K562 (cell line): Measurements from ENCODE around the gene ANO1. TPM values are rescaled to one million over a fixed set of nuclear protein-coding genes. Genes with fewer than 3 reads are reported as not detected.
A peak's percentile ranks its signal among the peaks of the same experiment; 100 is the strongest.

Source experiments
- ATAC-seq: fragments of 200-7000 bp; cut with Tn5 transposase; 3 replicates; pipeline ENCODE4 v1.9.1; 2020; ENCODE audit warnings: moderate library complexity
- BruUV-seq: library from RNA; stranded (reverse); fragments of 400-500 nt; replicated peaks from 2 replicates; lab custom pipeline; 2021; lab: Mats Ljungman, UMichigan
- CTCF ChIA-PET: fragments of 300-600 bp; formaldehyde crosslinking; extraction: SDS; loops from one replicate; lab custom pipeline; 2021; ENCODE audit warnings: low intra/inter-chr PET ratio; lab: Yijun Ruan, JAX
- POLR2A ChIA-PET: fragments of 300-600, 350-650 bp; sonication (Branson Sonifier 250); formaldehyde crosslinking; extraction: SDS; loops from one replicate; lab custom pipeline; 2021; ENCODE audit warnings: antibody characterized with exemption, inconsistent platforms; lab: Yijun Ruan, JAX
- DNase-seq, 4 experiments: peaks; one replicate each; pipeline versions ENCODE4 v3.0.0 to v3.0.0-alpha.2; 2011 to 2018; ENCODE audit warnings: low spot score in 3 of 4, mixed read lengths in 3 of 4; ENCODE audit errors: extremely low read depth in 1 of 4
- FAIRE-seq: peaks from 2 replicates; lab custom pipeline; 2011; peaks lifted over from hg19 to GRCh38; lab: Jason Lieb, UNC
- H2AFZ ChIP-seq: 2 replicates; pipeline ENCODE4 v1.6.0; 2011; ENCODE audit warnings: low read depth, low read length, control low read depth, inconsistent platforms
- H3K27ac ChIP-seq: fragments of 200-600 bp; 3 replicates; pipeline ENCODE4 v1.8.0; 2011; ENCODE audit warnings: low read depth, mild to moderate bottlenecking, control low read depth, inconsistent platforms, low read length, moderate library complexity, mixed read lengths; ENCODE audit errors: extremely low read depth
- H3K27me3 ChIP-seq, 2 experiments: fragments of 300-600 bp in 1 of 2; 2 replicates in 1 of 2; 3 replicates in 1 of 2; pipeline versions ENCODE4 v1.6.0 to v1.8.0; 2011; ENCODE audit warnings: inconsistent platforms in 2 of 2, low read length in 2 of 2, mild to moderate bottlenecking in 1 of 2, mixed read lengths in 1 of 2, moderate library complexity in 1 of 2; ENCODE audit not compliant: control insufficient read depth in 2 of 2, insufficient read depth in 2 of 2
- H3K36me3 ChIP-seq: fragments of 300-600 bp; 3 replicates; pipeline ENCODE4 v1.8.0; 2011; ENCODE audit warnings: mild to moderate bottlenecking, low read length, inconsistent platforms; ENCODE audit not compliant: control insufficient read depth, insufficient read depth
- H3K4me1 ChIP-seq, 2 experiments: fragments of 200-600 bp in 1 of 2; replicated peaks in 1 of 2; 2 replicates in 1 of 2; 3 replicates in 1 of 2; pipeline versions ENCODE4 v1.5.1 to v1.8.0; 2011; ENCODE audit warnings: inconsistent platforms in 2 of 2, low read length in 2 of 2, mild to moderate bottlenecking in 1 of 2, mixed read lengths in 1 of 2, moderate library complexity in 1 of 2; ENCODE audit not compliant: control insufficient read depth in 2 of 2, insufficient read depth in 2 of 2
- H3K4me2 ChIP-seq: 2 replicates; pipeline ENCODE4 v1.6.1; 2011; ENCODE audit warnings: low read length, control low read depth, inconsistent platforms, mixed read lengths; ENCODE audit not compliant: insufficient read depth
- H3K4me3 ChIP-seq: fragments of 200-600 bp; sonication (generic), shearing (Covaris generic); 2 replicates; pipeline ENCODE4 v1.5.1; 2016; ENCODE audit warnings: control low read depth, inconsistent platforms
- H3K79me2 ChIP-seq: fragments of 200-600 bp; 3 replicates; pipeline ENCODE4 v1.8.0; 2011; ENCODE audit warnings: low read length, inconsistent platforms; ENCODE audit not compliant: control insufficient read depth, insufficient read depth
- H3K9ac ChIP-seq, 2 experiments: 2 replicates each; pipeline versions ENCODE4 v1.6.0 to v1.6.1; 2011; ENCODE audit warnings: low read depth in 2 of 2, low read length in 2 of 2, control low read depth in 1 of 2, inconsistent platforms in 1 of 2, mild to moderate bottlenecking in 1 of 2, mixed read lengths in 1 of 2; ENCODE audit not compliant: insufficient read depth in 1 of 2
- H3K9me1 ChIP-seq: one replicate; pipeline ENCODE4 v1.6.0; 2011; ENCODE audit warnings: inconsistent platforms, mild to moderate bottlenecking, low read length, moderate library complexity; ENCODE audit not compliant: control insufficient read depth, insufficient read depth
- H3K9me3 ChIP-seq: replicated peaks from 2 replicates; pipeline ENCODE4 v1.5.1; 2011; ENCODE audit warnings: low read depth, low read length, inconsistent platforms; ENCODE audit not compliant: control insufficient read depth, insufficient read depth
- H4K20me1 ChIP-seq: replicated peaks from 2 replicates; pipeline ENCODE4 v1.6.1; 2011; ENCODE audit warnings: low read length, inconsistent platforms, mixed read lengths; ENCODE audit not compliant: control insufficient read depth, insufficient read depth
- BRD9 ChIP-seq: fragments of 450-650 bp; IDR thresholded peaks from 2 replicates; pipeline ENCODE4 v1.6.1; 2018; ENCODE audit warnings: low read depth; ENCODE audit not compliant: partially characterized antibody
- NFE2L1 ChIP-seq: fragments of 450-650 bp; IDR thresholded peaks from 2 replicates; pipeline ENCODE4 v1.6.1; 2016; ENCODE audit warnings: missing genetic modification characterization, low read depth, mild to moderate bottlenecking, missing compliant biosample characterization, moderate library complexity, borderline replicate concordance
- NFRKB ChIP-seq: fragments of 450-650 bp; IDR thresholded peaks from 2 replicates; pipeline ENCODE4 v1.6.1; 2016; ENCODE audit warnings: low read depth
- POLR2AphosphoS5 ChIP-seq: IDR thresholded peaks from 2 replicates; pipeline ENCODE4 v1.6.1; 2011; ENCODE audit warnings: mild to moderate bottlenecking, low read depth, low read length, moderate library complexity; ENCODE audit not compliant: control insufficient read depth, insufficient read depth
- ZNF263 ChIP-seq: sonication (generic); formaldehyde crosslinking; IDR thresholded peaks from 2 replicates; pipeline ENCODE4 v1.8.0; 2022; ENCODE audit warnings: mild to moderate bottlenecking, missing genetic modification reagents, borderline replicate concordance
- ZNF79 ChIP-seq: fragments of 250-450 bp; sonication (Bioruptor Pico); IDR thresholded peaks from 2 replicates; pipeline ENCODE4 v1.4.0; 2020; ENCODE audit warnings: low read depth, mild to moderate bottlenecking, moderate library complexity
- WGBS: fragments of 100-300 bp; shearing (Covaris generic); methylation state at CpG from one replicate; pipeline ENCODE4 v1.1.6; 2016; ENCODE audit warnings: low coverage, mixed read lengths; ENCODE audit not compliant: insufficient coverage; ENCODE audit errors: missing lambda C conversion rate; 5-methylcytosine and 5-hydroxymethylcytosine counted together
- in situ Hi-C: fragments of 300-500 bp; cut with MboI; formaldehyde crosslinking; loops from 4 replicates; pipeline ENCODE4 v1.15.0; 2018; ENCODE audit warnings: inconsistent platforms, mixed read lengths
- intact Hi-C: fragments of 100-400 bp; cut with micrococcal nuclease; formaldehyde crosslinking; loops from 2 replicates; pipeline ENCODE4 v1.14.2; 2022
- polyA plus RNA-seq, 8 experiments: library from polyadenylated mRNA; depleted of rRNA in 4 of 8; stranded (reverse) in 5 of 8; unstranded in 3 of 8; fragments of >200 nt; fragmentation: Nextera tagmentation in 2 of 8; fragmentation: Illumina TruSeq in 1 of 8; extraction: Ambion mirVana in 2 of 8; extraction: Trizol in 1 of 8; gene quantifications; 2 replicates each; pipeline versions ENCODE4 v1.2.1 to v1.2.3, GENCODE V29; 2011 to 2014; ENCODE audit warnings: inconsistent platforms in 1 of 8, missing spikeins in 1 of 8
- total RNA-seq, 7 experiments: library from RNA; depleted of rRNA in 6 of 7; stranded (reverse); fragments of >200 nt in 6 of 7; fragmentation: Illumina TruSeq in 2 of 7; extraction: Trizol in 2 of 7; gene quantifications; 2 replicates each; pipeline versions ENCODE4 v1.2.1 to v1.2.3, GENCODE V29; 2011 to 2021; ENCODE audit warnings: low replicate concordance in 1 of 7
- TF ChIP-seq, protein P1 (sequence below): fragments of 250-450 bp; sonication (Bioruptor Pico); IDR thresholded peaks from 2 replicates; pipeline ENCODE4 v1.4.0; 2020; ENCODE audit warnings: mild to moderate bottlenecking, moderate library complexity
- TF ChIP-seq, protein P2 (sequence below), 2 experiments: fragments of 450-650 bp; IDR thresholded peaks; 2 replicates each; pipeline ENCODE4 v1.6.1; 2018; ENCODE audit warnings: mild to moderate bottlenecking in 2 of 2, low read depth in 1 of 2; ENCODE audit not compliant: partially characterized antibody in 2 of 2

Gene ANO1
- total and polyA plus RNA-seq, 9 of the 15 experiments (the other 6 are each of a cell fraction or from before 2014, with no cell fraction given), result not detected

DNA sequence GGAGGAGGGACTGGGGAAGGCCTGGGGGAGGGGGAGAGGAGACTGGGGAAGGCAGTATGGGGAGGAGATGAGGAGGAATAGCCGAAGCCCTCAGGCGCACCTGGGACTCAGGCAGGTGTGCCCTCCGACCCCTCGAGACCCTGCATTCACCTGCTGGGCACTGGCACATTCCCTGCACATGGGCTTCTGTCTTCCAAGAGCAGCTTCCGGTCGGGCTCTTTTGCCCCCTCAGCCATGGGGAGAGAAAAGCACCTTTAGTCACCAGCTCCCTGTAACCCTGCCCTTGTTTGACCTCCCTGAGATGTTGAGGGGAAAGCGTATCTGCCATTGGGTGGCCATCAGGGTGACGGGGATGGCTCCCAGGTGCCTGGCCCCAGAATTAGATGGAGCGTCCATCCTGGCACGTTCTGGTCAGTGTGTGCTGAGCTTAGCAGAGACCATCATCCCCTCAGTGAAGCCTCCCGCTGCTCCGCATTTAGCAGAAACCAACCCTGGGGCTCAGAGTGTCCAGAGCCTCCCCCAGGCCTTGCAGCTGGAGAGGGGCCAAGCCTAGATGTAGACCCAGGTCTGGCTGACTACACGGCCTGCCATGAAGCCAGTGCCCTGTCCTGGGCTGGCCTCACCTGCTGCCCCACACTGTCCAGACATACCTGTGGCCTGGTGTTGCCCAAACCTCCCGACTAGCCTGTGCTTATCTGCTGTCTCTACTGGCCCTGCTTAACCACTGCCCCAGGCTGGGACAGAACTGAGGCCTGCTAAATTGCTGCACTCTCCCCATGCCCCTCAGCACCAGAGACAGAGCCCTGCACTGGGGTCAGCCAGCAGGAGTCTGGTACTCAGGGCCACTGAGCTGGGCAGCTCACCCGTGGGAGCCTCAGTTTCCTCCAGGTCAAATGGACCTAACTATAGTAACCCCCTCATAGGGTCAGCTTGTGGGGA is 6.2 kb downstream of the ANO1 start:
- Histone ChIP-seq H3K27ac (no peak overlapping the region), H3K79me2 (no peaks in the 10 kb centered on the region), H3K4me2 (no peak overlapping the region), H3K9ac (peak overlapping the region in 1 of 2 experiments; percentile 24; a peak in 1 of 4 replicates), H4K20me1 (peaks cover 4% of the 10 kb centered on the region)
- ATAC-seq (no peak; the same call in 2 of the 3 replicates), FAIRE-seq (no peak)
- intact Hi-C loops, result no loop called here
- BruUV-seq, result no TSS peak
- TF ChIP-seq POLR2AphosphoS5, result no peak
- no peak for TF ChIP-seq ZNF79 (CRISPR knock-in tag)
- no peak for TF ChIP-seq NFE2L1
- TF ChIP-seq NFRKB, result no peak
- TF ChIP-seq BRD9, result no peak
- TF ChIP-seq, protein P1, sequence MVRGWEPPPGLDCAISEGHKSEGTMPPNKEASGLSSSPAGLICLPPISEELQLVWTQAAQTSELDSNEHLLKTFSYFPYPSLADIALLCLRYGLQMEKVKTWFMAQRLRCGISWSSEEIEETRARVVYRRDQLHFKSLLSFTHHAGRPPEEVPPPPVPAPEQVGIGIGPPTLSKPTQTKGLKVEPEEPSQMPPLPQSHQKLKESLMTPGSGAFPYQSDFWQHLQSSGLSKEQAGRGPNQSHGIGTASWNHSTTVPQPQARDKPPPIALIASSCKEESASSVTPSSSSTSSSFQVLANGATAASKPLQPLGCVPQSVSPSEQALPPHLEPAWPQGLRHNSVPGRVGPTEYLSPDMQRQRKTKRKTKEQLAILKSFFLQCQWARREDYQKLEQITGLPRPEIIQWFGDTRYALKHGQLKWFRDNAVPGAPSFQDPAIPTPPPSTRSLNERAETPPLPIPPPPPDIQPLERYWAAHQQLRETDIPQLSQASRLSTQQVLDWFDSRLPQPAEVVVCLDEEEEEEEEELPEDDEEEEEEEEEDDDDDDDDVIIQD, result no peak
- TF ChIP-seq ZNF263 (CRISPR knock-in tag), result no peak
- TF ChIP-seq, protein P2, sequence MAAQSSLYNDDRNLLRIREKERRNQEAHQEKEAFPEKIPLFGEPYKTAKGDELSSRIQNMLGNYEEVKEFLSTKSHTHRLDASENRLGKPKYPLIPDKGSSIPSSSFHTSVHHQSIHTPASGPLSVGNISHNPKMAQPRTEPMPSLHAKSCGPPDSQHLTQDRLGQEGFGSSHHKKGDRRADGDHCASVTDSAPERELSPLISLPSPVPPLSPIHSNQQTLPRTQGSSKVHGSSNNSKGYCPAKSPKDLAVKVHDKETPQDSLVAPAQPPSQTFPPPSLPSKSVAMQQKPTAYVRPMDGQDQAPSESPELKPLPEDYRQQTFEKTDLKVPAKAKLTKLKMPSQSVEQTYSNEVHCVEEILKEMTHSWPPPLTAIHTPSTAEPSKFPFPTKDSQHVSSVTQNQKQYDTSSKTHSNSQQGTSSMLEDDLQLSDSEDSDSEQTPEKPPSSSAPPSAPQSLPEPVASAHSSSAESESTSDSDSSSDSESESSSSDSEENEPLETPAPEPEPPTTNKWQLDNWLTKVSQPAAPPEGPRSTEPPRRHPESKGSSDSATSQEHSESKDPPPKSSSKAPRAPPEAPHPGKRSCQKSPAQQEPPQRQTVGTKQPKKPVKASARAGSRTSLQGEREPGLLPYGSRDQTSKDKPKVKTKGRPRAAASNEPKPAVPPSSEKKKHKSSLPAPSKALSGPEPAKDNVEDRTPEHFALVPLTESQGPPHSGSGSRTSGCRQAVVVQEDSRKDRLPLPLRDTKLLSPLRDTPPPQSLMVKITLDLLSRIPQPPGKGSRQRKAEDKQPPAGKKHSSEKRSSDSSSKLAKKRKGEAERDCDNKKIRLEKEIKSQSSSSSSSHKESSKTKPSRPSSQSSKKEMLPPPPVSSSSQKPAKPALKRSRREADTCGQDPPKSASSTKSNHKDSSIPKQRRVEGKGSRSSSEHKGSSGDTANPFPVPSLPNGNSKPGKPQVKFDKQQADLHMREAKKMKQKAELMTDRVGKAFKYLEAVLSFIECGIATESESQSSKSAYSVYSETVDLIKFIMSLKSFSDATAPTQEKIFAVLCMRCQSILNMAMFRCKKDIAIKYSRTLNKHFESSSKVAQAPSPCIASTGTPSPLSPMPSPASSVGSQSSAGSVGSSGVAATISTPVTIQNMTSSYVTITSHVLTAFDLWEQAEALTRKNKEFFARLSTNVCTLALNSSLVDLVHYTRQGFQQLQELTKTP (IDR thresholded peaks at IDR 0.05; ENCODE audit: low read depth in 1 of 2, partially characterized antibody in 2 of 2), result no peak
- TF ChIP-seq, all 486 proteins: peak for 0
- 14% methylated on average over 10 of the region's 15 CpGs for WGBS
- Histone ChIP-seq H3K27me3 (peaks cover 20 to 72% of the 10 kb centered on the region in 2 experiments), H3K36me3 (no peaks in the 10 kb centered on the region), H3K4me1 (peaks cover 0 to 11% of the 10 kb centered on the region in 2 experiments; a peak in 2 of 5 replicates), H3K9me3 (no peaks in the 10 kb centered on the region), H3K4me3 (no peak overlapping the region), H2AFZ (no peak overlapping the region), H3K9me1 (no peaks in the 10 kb centered on the region)
- CTCF ChIA-PET, result interaction anchor here (1.3 kb wide), 1 partner anchor 135 kb away, joined by 4 read pairs; no protein-coding TSS in a partner anchor
- in situ Hi-C loops, result no loop called here
- DNase-seq, result no peak
- POLR2A ChIA-PET, result interaction anchor here (0.6 kb wide), 2 partner anchors 117 to 345 kb away, joined by 3 to 5 read pairs; no protein-coding TSS in a partner anchor
